Measurements from ENCODE around the gene SDHC. TPM values are rescaled to one million over a fixed set of nuclear protein-coding genes. Genes with fewer than 3 reads are reported as not detected.

SDHC gene
- total RNA-seq, 1 donor: 56.5 TPM

DNA sequence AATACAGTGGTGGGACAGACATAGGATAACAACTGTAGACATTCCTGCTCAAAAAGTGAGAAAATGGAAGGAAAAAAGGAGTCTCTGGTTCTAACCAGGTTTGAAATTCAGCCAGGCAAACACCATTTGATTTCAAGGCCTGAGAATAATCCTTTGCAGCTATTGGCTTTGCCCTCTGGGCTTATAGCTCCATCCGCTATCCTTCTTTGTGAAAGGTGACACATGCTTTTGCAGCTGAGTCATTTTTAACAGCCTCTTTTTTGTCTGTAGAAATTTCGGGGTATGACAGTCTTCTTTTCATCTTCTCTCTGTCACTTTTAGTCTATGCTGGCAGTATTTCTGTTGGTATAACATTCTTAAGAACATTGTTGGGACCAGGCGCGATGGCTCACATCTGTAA is 16.2 kb downstream of the SDHC start:
- TF ChIP-seq, protein P1, sequence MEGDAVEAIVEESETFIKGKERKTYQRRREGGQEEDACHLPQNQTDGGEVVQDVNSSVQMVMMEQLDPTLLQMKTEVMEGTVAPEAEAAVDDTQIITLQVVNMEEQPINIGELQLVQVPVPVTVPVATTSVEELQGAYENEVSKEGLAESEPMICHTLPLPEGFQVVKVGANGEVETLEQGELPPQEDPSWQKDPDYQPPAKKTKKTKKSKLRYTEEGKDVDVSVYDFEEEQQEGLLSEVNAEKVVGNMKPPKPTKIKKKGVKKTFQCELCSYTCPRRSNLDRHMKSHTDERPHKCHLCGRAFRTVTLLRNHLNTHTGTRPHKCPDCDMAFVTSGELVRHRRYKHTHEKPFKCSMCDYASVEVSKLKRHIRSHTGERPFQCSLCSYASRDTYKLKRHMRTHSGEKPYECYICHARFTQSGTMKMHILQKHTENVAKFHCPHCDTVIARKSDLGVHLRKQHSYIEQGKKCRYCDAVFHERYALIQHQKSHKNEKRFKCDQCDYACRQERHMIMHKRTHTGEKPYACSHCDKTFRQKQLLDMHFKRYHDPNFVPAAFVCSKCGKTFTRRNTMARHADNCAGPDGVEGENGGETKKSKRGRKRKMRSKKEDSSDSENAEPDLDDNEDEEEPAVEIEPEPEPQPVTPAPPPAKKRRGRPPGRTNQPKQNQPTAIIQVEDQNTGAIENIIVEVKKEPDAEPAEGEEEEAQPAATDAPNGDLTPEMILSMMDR (IDR thresholded peaks at IDR 0.05; ENCODE audit: insufficient read depth, low read length): no peak
- DNase-seq (ENCODE audit: low read depth): no peak
- no peak overlapping the region for H3K4me3 ChIP-seq (ENCODE audit: low read depth, low read length)

DNA sequence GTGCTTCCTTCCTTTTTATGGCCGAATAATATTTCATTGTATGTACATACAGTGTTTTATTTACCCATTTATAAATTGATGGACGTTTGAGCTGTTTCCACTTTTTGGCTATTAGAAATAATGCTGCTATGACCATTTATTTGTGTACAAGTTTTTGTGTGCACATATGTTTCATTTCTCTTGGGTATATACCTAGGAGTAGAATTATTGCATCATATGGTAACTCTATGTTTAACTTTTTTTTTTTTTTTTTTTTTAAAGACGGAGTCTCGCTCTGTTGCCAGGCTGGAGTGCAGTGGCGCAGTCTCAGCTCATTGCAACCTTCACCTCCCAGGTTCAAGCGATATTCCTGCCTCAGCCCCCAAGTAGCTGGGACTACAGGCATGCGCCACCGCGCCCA is 19.0 kb downstream of the SDHC start:
- no peak for DNase-seq (ENCODE audit: low read depth)
- H3K4me3 ChIP-seq (ENCODE audit: low read depth, low read length): no peak overlapping the region
- TF ChIP-seq, protein P1 (IDR thresholded peaks at IDR 0.05; ENCODE audit: insufficient read depth, low read length): no peak

DNA sequence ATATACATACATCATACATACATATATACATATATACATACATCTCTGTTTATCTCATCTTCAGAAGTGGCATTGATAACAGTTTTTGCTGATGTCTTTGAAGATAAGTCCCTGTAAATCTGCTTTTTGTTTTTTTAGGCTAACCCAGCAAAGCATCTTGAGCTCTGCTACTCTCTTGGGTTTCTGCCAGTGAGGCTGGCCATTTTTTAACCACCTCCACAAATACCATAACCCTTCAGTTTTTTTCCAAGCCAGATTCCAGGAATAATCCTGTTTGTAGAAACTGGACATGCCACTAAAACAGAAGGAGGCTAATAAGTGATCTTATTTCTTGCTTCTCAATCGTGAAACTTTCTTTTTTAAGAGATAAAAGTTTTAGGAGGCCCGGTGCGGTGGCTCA is 21.6 kb downstream of the SDHC start:
- TF ChIP-seq, protein P1 (IDR thresholded peaks at IDR 0.05; ENCODE audit: insufficient read depth, low read length): no peak
- H3K4me3 ChIP-seq (ENCODE audit: low read depth, low read length): no peak overlapping the region
- DNase-seq (ENCODE audit: low read depth): peak; percentile 25

DNA sequence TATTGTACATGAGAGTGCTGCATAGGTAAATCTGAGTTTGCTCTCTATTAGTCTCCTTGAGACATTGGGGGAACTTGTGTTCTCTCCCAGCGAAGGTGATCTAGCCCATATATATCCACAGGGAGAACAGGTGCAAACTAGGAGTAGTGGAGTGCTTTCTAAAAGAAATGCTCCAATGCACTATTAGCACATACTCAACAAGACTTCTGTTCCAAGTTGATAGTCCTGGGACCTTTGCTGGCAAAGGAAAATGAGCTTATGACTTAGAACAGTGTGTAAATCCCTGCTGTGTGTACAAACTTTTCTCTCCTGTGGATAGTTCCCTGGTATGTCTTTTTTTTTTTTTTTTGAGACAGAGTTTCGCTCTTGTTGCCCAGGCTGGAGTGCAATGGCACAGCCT is 28.0 kb downstream of the SDHC start:
- DNase-seq (ENCODE audit: low read depth): no peak
- TF ChIP-seq, protein P1 (IDR thresholded peaks at IDR 0.05; ENCODE audit: insufficient read depth, low read length): no peak
- H3K4me3 ChIP-seq (ENCODE audit: low read depth, low read length): no peak overlapping the region

DNA sequence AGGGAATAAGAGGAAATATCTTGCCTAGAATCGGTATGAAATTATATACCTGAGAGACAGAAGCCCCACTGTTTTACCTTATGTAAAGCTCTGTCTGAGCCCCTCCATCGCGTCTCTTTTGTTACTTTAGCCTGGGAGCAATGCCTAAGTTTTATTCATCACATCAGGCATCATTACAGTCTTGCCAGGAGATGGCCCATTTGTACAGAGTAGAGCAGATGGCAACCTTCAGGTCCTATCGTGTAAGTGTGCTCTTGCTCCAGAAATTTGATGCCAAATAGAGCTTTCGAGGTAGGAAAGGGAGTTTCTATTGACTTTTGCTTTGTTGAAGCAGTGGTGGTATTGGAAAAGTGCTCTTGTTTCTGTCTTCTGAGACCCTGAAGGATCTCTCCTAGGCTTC is 28.6 kb downstream of the SDHC start:
- TF ChIP-seq, protein P1 (IDR thresholded peaks at IDR 0.05; ENCODE audit: insufficient read depth, low read length): no peak
- H3K4me3 ChIP-seq (ENCODE audit: low read depth, low read length): no peak overlapping the region
- DNase-seq (ENCODE audit: low read depth): no peak

DNA sequence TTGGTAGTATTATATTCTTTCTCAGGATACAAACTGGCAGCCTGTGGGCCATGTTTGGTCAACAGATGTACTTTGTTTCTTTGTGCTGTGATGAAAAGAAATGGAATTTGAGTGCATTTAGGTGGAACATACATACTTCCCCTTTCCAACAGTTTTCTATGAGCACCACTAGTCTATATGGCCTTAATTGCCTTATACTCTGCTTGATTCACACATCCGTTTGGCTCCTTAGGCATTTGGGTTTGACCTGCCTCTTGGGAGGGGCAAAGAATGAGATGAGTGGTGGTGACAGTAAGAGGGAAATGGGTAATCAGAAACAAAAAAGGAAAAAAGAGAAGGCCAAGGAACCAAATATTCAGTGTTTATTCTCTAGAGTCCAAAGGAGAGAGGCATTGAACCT is 36.5 kb downstream of the SDHC start:
- no peak overlapping the region for H3K4me3 ChIP-seq (ENCODE audit: low read depth, low read length)
- no peak for DNase-seq (ENCODE audit: low read depth)
- TF ChIP-seq, protein P1 (IDR thresholded peaks at IDR 0.05; ENCODE audit: insufficient read depth, low read length): no peak

DNA sequence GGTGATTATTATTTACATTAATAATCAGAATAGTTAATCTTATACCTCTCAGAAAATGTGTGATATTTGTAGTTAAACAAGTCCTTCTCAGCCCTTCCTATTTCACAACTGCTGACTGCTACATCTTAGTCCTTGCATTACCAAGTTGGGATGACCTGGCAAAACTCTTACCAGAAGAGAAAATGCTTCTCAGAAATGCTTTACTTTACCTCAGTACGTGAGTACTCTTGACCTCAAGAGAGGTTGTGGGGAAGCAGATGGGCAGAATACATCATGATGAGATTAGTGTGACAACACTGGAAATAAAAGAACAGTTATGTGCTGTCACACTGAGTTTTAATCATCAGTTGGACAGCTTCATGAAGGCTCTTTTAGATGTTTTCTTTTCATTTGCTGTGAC is 37.3 kb downstream of the SDHC start:
- H3K4me3 ChIP-seq (ENCODE audit: low read depth, low read length): no peak overlapping the region
- TF ChIP-seq, protein P1 (IDR thresholded peaks at IDR 0.05; ENCODE audit: insufficient read depth, low read length): no peak
- DNase-seq (ENCODE audit: low read depth): no peak

All from fibroblast of the aortic adventitia (primary cell).